H9 (cell line): ENCODE data around the gene CCDC192. TPM values are rescaled to one million over a fixed set of nuclear protein-coding genes. Genes with fewer than 3 reads are reported as not detected.

ENCODE experiments used
- DNase-seq: peaks from one replicate; pipeline ENCODE4 v3.0.0-alpha.2; 2017
- H2AFZ ChIP-seq: one replicate; pipeline ENCODE4 v1.6.1; 2013; ENCODE audit warnings: mild to moderate bottlenecking, low read length, control low read depth, moderate library complexity
- H2AK5ac ChIP-seq: 2 replicates; pipeline ENCODE4 v1.6.1; 2013; ENCODE audit warnings: low read length, control low read depth, mixed read lengths; ENCODE audit not compliant: insufficient read length
- H2BK120ac ChIP-seq: one replicate; pipeline ENCODE4 v1.6.1; 2013; ENCODE audit warnings: low read depth, mild to moderate bottlenecking, low read length, control low read depth, inconsistent platforms; ENCODE audit not compliant: poor library complexity, severe bottlenecking
- H2BK12ac ChIP-seq: 2 replicates; pipeline ENCODE4 v1.6.1; 2013; ENCODE audit warnings: low read length, control low read depth, mixed read lengths, low read depth; ENCODE audit not compliant: insufficient read length
- H2BK15ac ChIP-seq: 2 replicates; pipeline ENCODE4 v1.6.1; 2013; ENCODE audit warnings: low read depth, low read length, control low read depth
- H2BK20ac ChIP-seq: one replicate; pipeline ENCODE4 v1.6.1; 2013; ENCODE audit warnings: low read depth, mild to moderate bottlenecking, low read length, control low read depth, inconsistent platforms; ENCODE audit not compliant: poor library complexity, severe bottlenecking
- H2BK5ac ChIP-seq: 2 replicates; pipeline ENCODE4 v1.6.1; 2013; ENCODE audit warnings: low read length, control low read depth, mixed read lengths; ENCODE audit not compliant: insufficient read length
- H3K14ac ChIP-seq: 2 replicates; pipeline ENCODE4 v1.6.1; 2013; ENCODE audit warnings: low read length, control low read depth; ENCODE audit not compliant: insufficient read depth
- H3K18ac ChIP-seq: 2 replicates; pipeline ENCODE4 v1.6.1; 2013; ENCODE audit warnings: low read depth, mild to moderate bottlenecking, mixed read lengths, low read length, control low read depth; ENCODE audit not compliant: insufficient read length
- H3K23ac ChIP-seq: 2 replicates; pipeline ENCODE4 v1.6.1; 2013; ENCODE audit warnings: low read length, control low read depth, mixed read lengths, low read depth; ENCODE audit not compliant: insufficient read length
- H3K23me2 ChIP-seq: 2 replicates; pipeline ENCODE4 v1.6.1; 2013; ENCODE audit warnings: low read depth, mild to moderate bottlenecking, mixed read lengths, low read length, control low read depth; ENCODE audit not compliant: insufficient read length, poor library complexity, severe bottlenecking
- H3K27ac ChIP-seq: 2 replicates; pipeline ENCODE4 v1.5.1; 2013; ENCODE audit warnings: low read length, control low read depth, mixed read lengths, low read depth; ENCODE audit not compliant: insufficient read length
- H3K27me3 ChIP-seq: 2 replicates; pipeline ENCODE4 v1.6.1; 2013; ENCODE audit warnings: low read length, control low read depth, inconsistent platforms; ENCODE audit not compliant: insufficient read depth
- H3K4ac ChIP-seq: 2 replicates; pipeline ENCODE4 v1.6.1; 2013; ENCODE audit warnings: low read depth, mild to moderate bottlenecking, control low read depth, inconsistent platforms, low read length, moderate library complexity
- H3K4me1 ChIP-seq: 2 replicates; pipeline ENCODE4 v1.6.1; 2013; ENCODE audit warnings: low read length, control low read depth, inconsistent platforms; ENCODE audit not compliant: insufficient read depth
- H3K4me2 ChIP-seq: 2 replicates; pipeline ENCODE4 v1.6.1; 2013; ENCODE audit warnings: low read length, control low read depth, mixed read lengths; ENCODE audit not compliant: insufficient read length, insufficient read depth
- H3K56ac ChIP-seq: 2 replicates; pipeline ENCODE4 v1.6.1; 2013; ENCODE audit warnings: low read depth, mild to moderate bottlenecking, mixed read lengths, low read length, control low read depth; ENCODE audit not compliant: insufficient read length
- H3K79me1 ChIP-seq: 2 replicates; pipeline ENCODE4 v1.6.1; 2013; ENCODE audit warnings: low read depth, mild to moderate bottlenecking, moderate library complexity, low read length, control low read depth, inconsistent platforms; ENCODE audit not compliant: insufficient read depth, poor library complexity, severe bottlenecking
- H3K79me2 ChIP-seq: 2 replicates; pipeline ENCODE4 v1.6.1; 2013; ENCODE audit warnings: low read length, control low read depth, inconsistent platforms; ENCODE audit not compliant: insufficient read depth
- H3K9ac ChIP-seq: 2 replicates; pipeline ENCODE4 v1.6.1; 2013; ENCODE audit warnings: low read length, control low read depth, mixed read lengths; ENCODE audit not compliant: insufficient read length; ENCODE audit errors: extremely low read depth
- H3K9me3 ChIP-seq: one replicate; pipeline ENCODE4 v1.6.1; 2013; ENCODE audit warnings: low read depth, low read length, inconsistent platforms; ENCODE audit not compliant: control insufficient read depth
- H3T11ph ChIP-seq: one replicate; pipeline ENCODE4 v1.6.1; 2013; ENCODE audit warnings: mild to moderate bottlenecking, low read length, control low read depth, inconsistent platforms
- H4K20me1 ChIP-seq: one replicate; pipeline ENCODE4 v1.6.1; 2013; ENCODE audit not compliant: control insufficient read depth, insufficient read length, insufficient read depth
- H4K5ac ChIP-seq: 2 replicates; pipeline ENCODE4 v1.6.1; 2013; ENCODE audit warnings: low read depth, mild to moderate bottlenecking, mixed read lengths, low read length, control low read depth; ENCODE audit not compliant: insufficient read length
- H4K8ac ChIP-seq: replicated peaks from 2 replicates; pipeline ENCODE4 v1.6.1; 2013; ENCODE audit warnings: low read length, control low read depth, mixed read lengths, low read depth; ENCODE audit not compliant: insufficient read length
- H4K91ac ChIP-seq: 2 replicates; pipeline ENCODE4 v1.6.1; 2013; ENCODE audit warnings: low read depth, mild to moderate bottlenecking, moderate library complexity, mixed read lengths, low read length, control low read depth; ENCODE audit not compliant: insufficient read length
- H3K27ac Mint-ChIP-seq, 3 experiments: 2 replicates in 2 of 3; 3 replicates in 1 of 3; pipeline ENCODE4 v1.8.0; 2020 to 2021; ENCODE audit warnings: mixed read lengths in 3 of 3, mild to moderate bottlenecking in 1 of 3, moderate library complexity in 1 of 3
- H3K27me3 Mint-ChIP-seq: 2 replicates; pipeline ENCODE4 v1.8.0; 2021; ENCODE audit warnings: low read depth, mild to moderate bottlenecking, moderate library complexity, mixed read lengths
- H3K36me3 Mint-ChIP-seq, 3 experiments: 2 replicates in 2 of 3; 3 replicates in 1 of 3; pipeline ENCODE4 v1.8.0; 2020 to 2021; ENCODE audit warnings: low read depth in 3 of 3, mixed read lengths in 3 of 3; ENCODE audit not compliant: insufficient read depth in 1 of 3
- H3K4me1 Mint-ChIP-seq, 2 experiments: 2 replicates each; pipeline ENCODE4 v1.8.0; 2020; ENCODE audit warnings: mixed read lengths in 2 of 2
- H3K4me3 Mint-ChIP-seq, 2 experiments: 2 replicates in 1 of 2; 3 replicates in 1 of 2; pipeline ENCODE4 v1.8.0; 2020 to 2021; ENCODE audit warnings: mild to moderate bottlenecking in 2 of 2, mixed read lengths in 2 of 2, moderate library complexity in 1 of 2
- H3K9me3 Mint-ChIP-seq, 2 experiments: 2 replicates in 1 of 2; 3 replicates in 1 of 2; pipeline ENCODE4 v1.8.0; 2020; ENCODE audit warnings: mild to moderate bottlenecking in 2 of 2, mixed read lengths in 2 of 2, moderate library complexity in 1 of 2
- CTCF ChIP-seq: fragments of 200-600 bp; sonication (generic); conservative IDR thresholded peaks from 3 replicates; pipeline ENCODE4 v1.8.0; 2021; ENCODE audit warnings: antibody characterized with exemption, mild to moderate bottlenecking
- WGBS: extraction: QIAGEN DNeasy Blood & Tissue Kit; methylation state at CpG from one replicate; pipeline ENCODE4 v1.1.7; 2013; ENCODE audit warnings: missing lambda C conversion rate, low lambda C conversion rate, mixed read lengths; ENCODE audit not compliant: insufficient read length; ENCODE audit errors: extremely low coverage; 5-methylcytosine and 5-hydroxymethylcytosine counted together
- total RNA-seq: library from RNA; stranded (reverse); gene quantifications from 2 replicates; pipeline ENCODE4 v1.2.1, GENCODE V29; 2021

The CCDC192 gene
- total RNA-seq, 1 experiment from 2014 or later = not detected

- Histone ChIP-seq H3K18ac (no peak overlapping the region), H3K79me1 (no peaks in the 10 kb centered on the region), H3K79me2 (no peaks in the 10 kb centered on the region), H3K4me2 (no peak overlapping the region), H2AFZ (no peak overlapping the region), H3K23ac (no peak overlapping the region), H4K5ac (no peak overlapping the region), H2BK5ac (no peak overlapping the region), H3K27ac (no peak overlapping the region), H2BK120ac (no peak overlapping the region), H3K4me1 (no peaks in the 10 kb centered on the region), H4K8ac (no peak overlapping the region), H2AK5ac (no peak overlapping the region), H3K9ac (no peak overlapping the region), H4K20me1 (no peaks in the 10 kb centered on the region), H4K91ac (no peak overlapping the region), H3K27me3 (no peaks in the 10 kb centered on the region), H2BK20ac (no peak overlapping the region), H3T11ph (no peak overlapping the region), H3K56ac (no peak overlapping the region), H3K9me3 (no peaks in the 10 kb centered on the region), H2BK15ac (no peak overlapping the region), H3K4ac (no peak overlapping the region), H3K23me2 (no peaks in the 10 kb centered on the region), H2BK12ac (no peak overlapping the region), H3K14ac (no peak overlapping the region)
- H3K4me3 Mint-ChIP-seq = no peak overlapping the region
- TF ChIP-seq CTCF = no peak
- H3K9me3 Mint-ChIP-seq = no peaks in the 10 kb centered on the region
- DNase-seq = no peak
- H3K27me3 Mint-ChIP-seq = no peaks in the 10 kb centered on the region; the same call in 1 of the 2 replicates
- no CpG with 5 or more reads among the region's 7 CpGs for WGBS
- H3K36me3 Mint-ChIP-seq = no peaks in the 10 kb centered on the region
- H3K4me1 Mint-ChIP-seq = peaks cover 11 to 12% of the 10 kb centered on the region in 2 experiments
- H3K27ac Mint-ChIP-seq = peak overlapping the region in 2 of 3 experiments; percentile 57 to 84; a peak in 2 of 7 replicates
These were observed 141.4 kb downstream of the CCDC192 start for GRCh38 chr5:127844581-127845021.
